ENCODE measurements around the gene C8B.

Gene C8B

DNA sequence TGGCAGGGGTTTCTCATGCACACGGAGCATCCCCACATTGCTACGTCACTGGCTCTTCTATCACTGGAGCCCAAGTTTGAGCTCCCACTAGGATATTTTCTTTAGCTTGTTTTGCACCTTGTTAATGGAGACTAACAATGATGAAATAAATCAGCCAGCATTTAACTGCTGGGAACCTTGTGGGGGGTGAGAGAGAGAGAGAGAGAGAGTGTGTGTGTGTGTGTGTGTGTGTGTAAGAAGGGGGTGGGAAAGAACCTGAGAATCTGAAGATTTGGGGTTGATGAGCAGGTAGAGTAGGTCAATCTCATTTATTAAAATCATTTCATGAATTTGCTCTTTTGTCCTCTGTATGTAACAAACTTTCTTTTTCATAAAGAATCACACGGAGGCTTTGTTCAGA is 624 bp downstream of the C8B start:
- no peak for DNase-seq (ENCODE audit: low spot score in 2 of 2)
- Histone ChIP-seq H3K36me3 (replicated peaks) (no peaks in the 10 kb centered on the region), H3K27me3 (ENCODE audit: low read depth) (no peaks in the 10 kb centered on the region), H3K4me1 (no peaks in the 10 kb centered on the region), H3K4me3 (no peak overlapping the region), H3K9me3 (no peaks in the 10 kb centered on the region)
- in situ Hi-C loops (cut with MboI; ENCODE audit: low sequenced_read_pairs): no loop called here

- no peaks in the 10 kb centered on the region for H3K27me3 ChIP-seq (ENCODE audit: low read depth)
- no peak overlapping the region for H3K4me3 ChIP-seq
- in situ Hi-C loops (cut with MboI; ENCODE audit: low sequenced_read_pairs): no loop called here
- no peaks in the 10 kb centered on the region for H3K36me3 ChIP-seq (replicated peaks)
- H3K4me1 ChIP-seq: no peaks in the 10 kb centered on the region
- no peaks in the 10 kb centered on the region for H3K9me3 ChIP-seq
- no peak for DNase-seq (ENCODE audit: low spot score in 2 of 2)
Observed at GRCh38 chr1:56964349-56965017, 1.3 kb downstream of the C8B start.

DNA sequence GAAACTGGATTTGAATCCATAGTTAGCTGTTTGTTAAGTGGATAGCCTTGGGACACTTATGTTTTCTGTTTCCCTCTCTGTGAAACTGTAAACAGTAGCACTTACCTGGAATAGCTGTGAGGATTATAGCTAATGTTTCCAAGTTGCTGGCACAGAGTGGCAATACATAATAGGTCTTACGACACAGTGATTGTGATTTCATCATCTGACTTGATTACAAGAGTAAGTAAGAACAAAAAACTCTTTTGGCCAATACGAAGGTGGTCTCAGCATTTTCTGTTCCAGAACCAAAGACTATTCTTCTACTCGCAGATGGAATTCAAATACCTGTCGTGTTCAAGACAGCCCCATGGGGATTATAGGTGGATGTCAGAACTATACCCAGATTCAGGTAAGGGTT is 2.1 kb downstream of the C8B start:
- Histone ChIP-seq H3K4me1 (no peaks in the 10 kb centered on the region), H3K9me3 (no peaks in the 10 kb centered on the region), H3K27me3 (ENCODE audit: low read depth) (no peaks in the 10 kb centered on the region), H3K4me3 (no peak overlapping the region), H3K36me3 (replicated peaks) (no peaks in the 10 kb centered on the region)
- in situ Hi-C loops (cut with MboI; ENCODE audit: low sequenced_read_pairs): no loop called here
- DNase-seq (ENCODE audit: low spot score in 2 of 2): no peak

GRCh38 chr1:56961426-56961825 is 4.4 kb downstream of the C8B start:
- no peak for DNase-seq (ENCODE audit: low spot score in 2 of 2)
- in situ Hi-C loops (cut with MboI; ENCODE audit: low sequenced_read_pairs): no loop called here
- H3K4me3 ChIP-seq: no peak overlapping the region
- H3K4me1 ChIP-seq: no peaks in the 10 kb centered on the region
- no peaks in the 10 kb centered on the region for H3K27me3 ChIP-seq (ENCODE audit: low read depth)
- no peaks in the 10 kb centered on the region for H3K36me3 ChIP-seq (replicated peaks)
- H3K9me3 ChIP-seq: no peaks in the 10 kb centered on the region

GRCh38 chr1:56958526-56958925 is 7.3 kb downstream of the C8B start:
- in situ Hi-C loops (cut with MboI; ENCODE audit: low sequenced_read_pairs): no loop called here
- H3K4me3 ChIP-seq: no peak overlapping the region
- H3K4me1 ChIP-seq: no peaks in the 10 kb centered on the region
- H3K27me3 ChIP-seq (ENCODE audit: low read depth): no peaks in the 10 kb centered on the region
- DNase-seq (ENCODE audit: low spot score in 2 of 2): no peak
- H3K9me3 ChIP-seq: no peaks in the 10 kb centered on the region
- no peaks in the 10 kb centered on the region for H3K36me3 ChIP-seq (replicated peaks)

DNA sequence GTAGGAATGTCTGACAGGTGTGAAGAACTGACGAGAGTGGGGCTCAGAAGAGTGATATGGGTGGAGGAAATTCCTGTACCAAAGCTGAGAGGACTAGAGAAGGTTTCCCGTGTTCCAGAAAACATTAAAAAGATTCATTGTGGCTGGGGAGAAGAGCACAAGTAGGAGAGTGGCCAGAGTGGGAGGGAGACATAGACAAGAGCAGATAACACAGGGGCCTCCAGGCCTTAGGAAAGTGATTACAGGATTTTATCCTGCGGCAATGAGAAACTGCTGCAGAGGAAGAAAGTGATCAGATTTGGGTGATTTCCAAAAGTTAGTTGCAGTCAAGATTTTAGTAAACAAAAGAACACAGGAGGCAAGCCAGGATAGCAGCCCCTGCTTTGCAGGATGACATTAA is 7.9 kb downstream of the C8B start:
- Histone ChIP-seq H3K9me3 (no peaks in the 10 kb centered on the region), H3K4me3 (no peak overlapping the region), H3K4me1 (no peaks in the 10 kb centered on the region), H3K36me3 (replicated peaks) (no peaks in the 10 kb centered on the region), H3K27me3 (ENCODE audit: low read depth) (no peaks in the 10 kb centered on the region)
- DNase-seq (ENCODE audit: low spot score in 2 of 2): no peak
- in situ Hi-C loops (cut with MboI; ENCODE audit: low sequenced_read_pairs): no loop called here

DNA sequence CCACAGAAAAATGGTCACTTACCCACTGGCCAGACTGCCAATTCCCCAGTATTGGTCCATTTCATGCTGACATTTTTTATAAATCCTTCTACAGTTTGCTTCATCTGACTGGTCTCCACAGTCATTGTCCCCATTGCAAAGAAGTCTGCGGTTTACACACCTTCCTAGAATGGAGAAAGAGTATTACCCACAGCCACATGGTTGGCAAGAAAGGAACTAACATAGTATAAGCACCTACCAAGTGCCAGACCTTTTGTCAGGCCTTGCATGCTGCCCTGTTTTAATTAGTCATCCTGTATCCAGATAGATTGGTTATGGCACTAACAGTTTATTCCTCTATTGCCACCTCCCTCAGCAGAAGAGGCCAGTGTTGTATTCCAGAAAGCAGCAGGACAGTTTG is 11.2 kb downstream of the C8B start:
- Histone ChIP-seq H3K4me3 (no peak overlapping the region), H3K27me3 (ENCODE audit: low read depth) (no peaks in the 10 kb centered on the region), H3K36me3 (replicated peaks) (no peaks in the 10 kb centered on the region), H3K9me3 (no peaks in the 10 kb centered on the region), H3K4me1 (no peaks in the 10 kb centered on the region)
- in situ Hi-C loops (cut with MboI; ENCODE audit: low sequenced_read_pairs): no loop called here
- no peak for DNase-seq (ENCODE audit: low spot score in 2 of 2)

DNA sequence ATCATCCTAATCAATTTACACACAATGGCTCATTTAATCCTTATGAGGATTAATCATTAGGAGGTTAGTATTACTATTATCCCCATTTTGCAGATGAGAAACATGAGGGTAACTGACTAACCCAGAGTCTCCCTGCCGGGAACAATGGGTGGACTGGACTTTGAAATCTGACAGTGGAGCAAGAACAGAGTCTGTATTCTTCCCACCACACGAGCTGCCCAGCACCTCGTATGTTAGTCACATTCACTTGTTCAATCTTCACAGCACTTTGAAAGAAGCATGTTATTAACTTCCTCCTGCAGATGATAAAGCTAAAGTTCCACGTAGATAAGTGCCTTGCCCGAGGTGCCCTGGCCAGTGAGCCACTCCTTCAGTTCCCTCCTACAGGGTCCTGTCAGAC is 12.4 kb downstream of the C8B start:
- in situ Hi-C loops (cut with MboI; ENCODE audit: low sequenced_read_pairs): no loop called here
- no peaks in the 10 kb centered on the region for H3K36me3 ChIP-seq (replicated peaks)
- H3K4me1 ChIP-seq: no peaks in the 10 kb centered on the region
- no peak for DNase-seq (ENCODE audit: low spot score in 2 of 2)
- no peaks in the 10 kb centered on the region for H3K27me3 ChIP-seq (ENCODE audit: low read depth)
- no peak overlapping the region for H3K4me3 ChIP-seq
- H3K9me3 ChIP-seq: no peaks in the 10 kb centered on the region

- Histone ChIP-seq H3K36me3 (replicated peaks) (no peaks in the 10 kb centered on the region), H3K27me3 (ENCODE audit: low read depth) (no peaks in the 10 kb centered on the region), H3K4me1 (no peaks in the 10 kb centered on the region), H3K9me3 (no peaks in the 10 kb centered on the region), H3K4me3 (no peak overlapping the region)
- no peak for DNase-seq (ENCODE audit: low spot score in 2 of 2)
- in situ Hi-C loops (cut with MboI; ENCODE audit: low sequenced_read_pairs): no loop called here
Observed at GRCh38 chr1:56952501-56952900, 13.3 kb downstream of the C8B start.

DNA sequence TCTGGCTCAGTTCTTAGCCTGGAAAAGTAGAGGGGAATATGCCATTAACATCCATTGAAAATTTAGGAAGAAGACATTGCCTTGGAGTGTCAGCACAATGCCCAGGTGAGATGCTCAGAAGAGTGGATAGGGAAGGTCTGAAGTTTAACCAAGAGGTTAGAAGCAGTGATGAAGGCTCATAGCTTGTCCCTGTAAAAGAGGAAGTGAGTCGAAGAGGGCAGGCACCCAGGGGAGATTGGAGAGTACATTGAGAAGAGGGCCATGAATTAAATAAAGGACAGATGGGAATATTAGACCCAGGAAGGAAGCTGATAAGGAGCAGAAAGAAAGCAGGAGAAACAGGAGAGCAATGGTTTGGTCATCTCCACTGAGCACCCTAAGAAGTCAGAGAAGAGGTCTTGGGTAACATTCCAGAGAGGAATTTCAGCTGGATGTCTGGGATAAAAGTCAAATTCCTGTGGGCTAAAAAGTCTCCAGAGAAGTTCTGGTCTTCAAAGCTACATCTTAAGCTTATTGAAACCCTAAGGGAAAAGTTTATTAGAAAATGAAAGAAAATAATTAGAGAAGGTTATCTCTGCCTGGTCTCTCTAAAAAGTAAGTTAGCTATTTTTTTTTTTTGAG is 17.3 kb downstream of the C8B start:
- in situ Hi-C loops (cut with MboI; ENCODE audit: low sequenced_read_pairs): no loop called here
- Histone ChIP-seq H3K27me3 (ENCODE audit: low read depth) (no peaks in the 10 kb centered on the region), H3K4me1 (no peaks in the 10 kb centered on the region), H3K4me3 (no peak overlapping the region), H3K36me3 (replicated peaks) (no peaks in the 10 kb centered on the region), H3K9me3 (no peaks in the 10 kb centered on the region)
- DNase-seq (ENCODE audit: low spot score in 2 of 2): no peak

- in situ Hi-C loops (cut with MboI; ENCODE audit: low sequenced_read_pairs): no loop called here
- DNase-seq (ENCODE audit: low spot score in 2 of 2): no peak
- Histone ChIP-seq H3K36me3 (replicated peaks) (no peaks in the 10 kb centered on the region), H3K9me3 (no peaks in the 10 kb centered on the region), H3K27me3 (ENCODE audit: low read depth) (no peaks in the 10 kb centered on the region), H3K4me1 (no peaks in the 10 kb centered on the region), H3K4me3 (no peak overlapping the region)
Observed at GRCh38 chr1:56940039-56940438, 25.8 kb downstream of the C8B start.

- no peak for DNase-seq (ENCODE audit: low spot score in 2 of 2)
- no peaks in the 10 kb centered on the region for H3K36me3 ChIP-seq (replicated peaks)
- in situ Hi-C loops (cut with MboI; ENCODE audit: low sequenced_read_pairs): no loop called here
- H3K9me3 ChIP-seq: no peaks in the 10 kb centered on the region
- no peaks in the 10 kb centered on the region for H3K27me3 ChIP-seq (ENCODE audit: low read depth)
- no peaks in the 10 kb centered on the region for H3K4me1 ChIP-seq
- H3K4me3 ChIP-seq: no peak overlapping the region
Observed at GRCh38 chr1:56939209-56939608, 26.6 kb downstream of the C8B start.

- no peak for DNase-seq (ENCODE audit: low spot score in 2 of 2)
- H3K9me3 ChIP-seq: no peaks in the 10 kb centered on the region
- no peaks in the 10 kb centered on the region for H3K27me3 ChIP-seq (ENCODE audit: low read depth)
- no peak overlapping the region for H3K4me3 ChIP-seq
- H3K4me1 ChIP-seq: no peaks in the 10 kb centered on the region
- no peaks in the 10 kb centered on the region for H3K36me3 ChIP-seq (replicated peaks)
- in situ Hi-C loops (cut with MboI; ENCODE audit: low sequenced_read_pairs): no loop called here
Observed at GRCh38 chr1:56938646-56939045, 27.2 kb downstream of the C8B start.

DNA sequence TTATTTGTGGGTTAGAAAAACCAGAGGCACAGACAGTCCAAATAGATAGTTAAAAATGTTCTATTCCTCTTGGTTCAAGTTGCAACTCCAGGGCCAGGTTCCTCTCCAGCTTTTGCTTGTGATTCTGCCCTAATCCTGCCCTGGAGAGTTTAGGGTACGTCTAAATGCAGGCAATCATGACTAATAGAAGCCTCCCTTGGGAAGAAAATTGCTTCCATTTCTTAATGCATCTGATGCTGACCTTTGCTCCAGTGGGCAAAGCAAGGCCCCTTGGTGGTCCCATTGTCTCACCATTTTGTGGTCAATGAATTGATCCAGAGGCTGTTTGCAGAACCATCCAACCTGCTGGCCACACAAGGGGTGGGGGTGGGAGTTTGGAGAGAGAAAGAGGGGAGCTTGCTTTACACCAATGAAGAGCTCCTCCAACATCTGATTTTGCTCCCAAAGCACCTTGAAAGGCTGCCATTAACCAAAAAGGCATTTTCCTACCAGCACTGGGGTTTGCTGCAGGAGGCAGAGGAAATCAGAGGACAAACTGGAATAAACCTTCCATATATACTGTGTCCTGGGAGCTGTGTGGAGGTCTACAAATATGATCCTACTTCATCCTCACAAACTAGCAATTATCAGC is 31.3 kb downstream of the C8B start:
- no peaks in the 10 kb centered on the region for H3K9me3 ChIP-seq
- H3K36me3 ChIP-seq (replicated peaks): no peaks in the 10 kb centered on the region
- no peak overlapping the region for H3K4me3 ChIP-seq
- in situ Hi-C loops (cut with MboI; ENCODE audit: low sequenced_read_pairs): no loop called here
- DNase-seq (ENCODE audit: low spot score in 2 of 2): no peak
- H3K4me1 ChIP-seq: no peaks in the 10 kb centered on the region
- H3K27me3 ChIP-seq (ENCODE audit: low read depth): no peaks in the 10 kb centered on the region
